Measurements from ENCODE around the gene PURA. TPM values are rescaled to one million over a fixed set of nuclear protein-coding genes. Genes with fewer than 3 reads are reported as not detected.

The PURA gene
- polyA plus RNA-seq, 1 donor from 2014 or later, result 2.3 TPM

DNA sequence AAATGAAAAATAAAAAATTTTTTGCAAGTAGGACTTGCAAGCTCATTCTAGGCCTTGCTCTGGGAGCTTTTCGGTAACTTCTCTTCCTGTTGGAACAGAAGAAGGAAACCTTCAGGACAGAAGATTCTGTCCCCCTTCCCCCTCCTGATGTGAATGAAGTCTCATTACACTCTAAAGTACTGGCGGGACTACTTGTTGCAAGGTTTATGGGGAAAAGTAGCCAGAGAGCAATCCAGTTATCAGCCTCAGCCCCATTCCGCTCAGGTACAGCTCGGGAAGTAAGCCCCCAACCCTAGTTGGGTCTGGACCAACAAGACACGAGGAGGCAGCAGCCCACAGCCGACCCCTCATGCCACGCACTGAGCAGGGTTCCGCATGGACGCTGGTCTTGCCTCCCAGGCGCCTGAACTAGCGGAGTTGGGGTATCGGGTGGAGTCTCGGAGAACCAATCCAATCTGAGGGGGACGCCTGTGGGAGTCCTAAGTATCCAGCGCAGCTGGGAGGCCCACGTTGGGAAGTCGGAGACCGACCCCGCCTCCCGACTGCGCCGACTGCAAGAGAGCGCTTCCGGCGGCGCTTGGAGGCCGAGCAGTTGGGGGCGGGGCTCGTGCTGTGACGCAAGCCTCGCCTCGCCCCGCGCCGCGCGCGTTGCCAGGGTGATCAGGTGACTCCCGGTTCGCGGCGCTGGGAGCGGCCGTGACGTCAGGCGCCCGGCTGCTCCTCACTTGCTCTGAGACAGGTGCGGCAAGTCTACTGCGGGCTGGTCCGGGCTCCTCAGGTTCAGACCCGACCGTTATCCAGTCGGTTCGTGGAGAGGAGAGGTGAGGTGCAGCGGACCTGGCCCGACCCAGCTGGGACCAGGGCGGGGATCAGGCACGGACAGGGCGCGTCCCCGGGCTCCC lies 60.8 kb downstream of the PURA start, which contains the start of gene CYSTM1:
CYSTM1 (plus strand) TSS at position 724 of the 902 bp plus-strand sequence. CDS start 19,278 bp downstream, outside the sequence.
- H3K79me2 ChIP-seq (replicated peaks; ENCODE audit: insufficient read depth, low read length), result no peaks in the 10 kb centered on the region
- H3K4me3 ChIP-seq (ENCODE audit: low read length), result peak within 1 kb of the TSS; percentile 100
- no peaks in the 10 kb centered on the region for H3K27me3 ChIP-seq (ENCODE audit: insufficient read depth, low read depth, low read length)
- H3F3A ChIP-seq (ENCODE audit: insufficient read depth, low read length, poor library complexity, severe bottlenecking), result no peaks in the 10 kb centered on the region
- no peaks in the 10 kb centered on the region for H3K36me3 ChIP-seq (ENCODE audit: insufficient read depth, low read length)
- peak within 1 kb of the TSS; percentile 81 for H3K27ac ChIP-seq (ENCODE audit: low read length)
- H3K4me2 ChIP-seq (ENCODE audit: low read length), result peak within 1 kb of the TSS; percentile 85
- peak within 1 kb of the TSS; percentile 89 for H3K9ac ChIP-seq (ENCODE audit: low read length)
- no peaks in the 10 kb centered on the region for H3K9me2 ChIP-seq (ENCODE audit: insufficient read depth, low read length)
- H3K9me3 ChIP-seq (ENCODE audit: low read length), result no peaks in the 10 kb centered on the region
- TF ChIP-seq, protein P1, sequence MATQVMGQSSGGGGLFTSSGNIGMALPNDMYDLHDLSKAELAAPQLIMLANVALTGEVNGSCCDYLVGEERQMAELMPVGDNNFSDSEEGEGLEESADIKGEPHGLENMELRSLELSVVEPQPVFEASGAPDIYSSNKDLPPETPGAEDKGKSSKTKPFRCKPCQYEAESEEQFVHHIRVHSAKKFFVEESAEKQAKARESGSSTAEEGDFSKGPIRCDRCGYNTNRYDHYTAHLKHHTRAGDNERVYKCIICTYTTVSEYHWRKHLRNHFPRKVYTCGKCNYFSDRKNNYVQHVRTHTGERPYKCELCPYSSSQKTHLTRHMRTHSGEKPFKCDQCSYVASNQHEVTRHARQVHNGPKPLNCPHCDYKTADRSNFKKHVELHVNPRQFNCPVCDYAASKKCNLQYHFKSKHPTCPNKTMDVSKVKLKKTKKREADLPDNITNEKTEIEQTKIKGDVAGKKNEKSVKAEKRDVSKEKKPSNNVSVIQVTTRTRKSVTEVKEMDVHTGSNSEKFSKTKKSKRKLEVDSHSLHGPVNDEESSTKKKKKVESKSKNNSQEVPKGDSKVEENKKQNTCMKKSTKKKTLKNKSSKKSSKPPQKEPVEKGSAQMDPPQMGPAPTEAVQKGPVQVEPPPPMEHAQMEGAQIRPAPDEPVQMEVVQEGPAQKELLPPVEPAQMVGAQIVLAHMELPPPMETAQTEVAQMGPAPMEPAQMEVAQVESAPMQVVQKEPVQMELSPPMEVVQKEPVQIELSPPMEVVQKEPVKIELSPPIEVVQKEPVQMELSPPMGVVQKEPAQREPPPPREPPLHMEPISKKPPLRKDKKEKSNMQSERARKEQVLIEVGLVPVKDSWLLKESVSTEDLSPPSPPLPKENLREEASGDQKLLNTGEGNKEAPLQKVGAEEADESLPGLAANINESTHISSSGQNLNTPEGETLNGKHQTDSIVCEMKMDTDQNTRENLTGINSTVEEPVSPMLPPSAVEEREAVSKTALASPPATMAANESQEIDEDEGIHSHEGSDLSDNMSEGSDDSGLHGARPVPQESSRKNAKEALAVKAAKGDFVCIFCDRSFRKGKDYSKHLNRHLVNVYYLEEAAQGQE (IDR thresholded peaks at IDR 0.05; ENCODE audit: borderline replicate concordance), result peak; percentile 37
- peak; percentile 84 for TF ChIP-seq POLR2AphosphoS5 (IDR thresholded peaks at IDR 0.05)
- TF ChIP-seq EP300 (conservative IDR thresholded peaks at IDR 0.05; ENCODE audit: poor library complexity, severe bottlenecking), result peak; percentile 56
- no peak for TF ChIP-seq RAD21 (conservative IDR thresholded peaks at IDR 0.05)
- TF ChIP-seq MXI1 (conservative IDR thresholded peaks at IDR 0.05; ENCODE audit: poor library complexity, severe bottlenecking), result peak; percentile 74
- TF ChIP-seq, protein P2, sequence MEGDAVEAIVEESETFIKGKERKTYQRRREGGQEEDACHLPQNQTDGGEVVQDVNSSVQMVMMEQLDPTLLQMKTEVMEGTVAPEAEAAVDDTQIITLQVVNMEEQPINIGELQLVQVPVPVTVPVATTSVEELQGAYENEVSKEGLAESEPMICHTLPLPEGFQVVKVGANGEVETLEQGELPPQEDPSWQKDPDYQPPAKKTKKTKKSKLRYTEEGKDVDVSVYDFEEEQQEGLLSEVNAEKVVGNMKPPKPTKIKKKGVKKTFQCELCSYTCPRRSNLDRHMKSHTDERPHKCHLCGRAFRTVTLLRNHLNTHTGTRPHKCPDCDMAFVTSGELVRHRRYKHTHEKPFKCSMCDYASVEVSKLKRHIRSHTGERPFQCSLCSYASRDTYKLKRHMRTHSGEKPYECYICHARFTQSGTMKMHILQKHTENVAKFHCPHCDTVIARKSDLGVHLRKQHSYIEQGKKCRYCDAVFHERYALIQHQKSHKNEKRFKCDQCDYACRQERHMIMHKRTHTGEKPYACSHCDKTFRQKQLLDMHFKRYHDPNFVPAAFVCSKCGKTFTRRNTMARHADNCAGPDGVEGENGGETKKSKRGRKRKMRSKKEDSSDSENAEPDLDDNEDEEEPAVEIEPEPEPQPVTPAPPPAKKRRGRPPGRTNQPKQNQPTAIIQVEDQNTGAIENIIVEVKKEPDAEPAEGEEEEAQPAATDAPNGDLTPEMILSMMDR (IDR thresholded peaks at IDR 0.05; ENCODE audit: poor library complexity, severe bottlenecking), result peak; percentile 46
- TF ChIP-seq SMC3 (conservative IDR thresholded peaks at IDR 0.05; ENCODE audit: poor library complexity), result no peak
- TF ChIP-seq EZH2 (IDR thresholded peaks at IDR 0.05; ENCODE audit: borderline replicate concordance, insufficient read depth, low read length, poor library complexity, severe bottlenecking), result no peak
- TF ChIP-seq TAF1 (IDR thresholded peaks at IDR 0.05; ENCODE audit: low read depth), result peak; percentile 67
- H4K20me1 ChIP-seq (ENCODE audit: insufficient read depth), result no peaks in the 10 kb centered on the region
- peak within 1 kb of the TSS; percentile 85 for H2AFZ ChIP-seq (ENCODE audit: low read depth, low read length)

Other genes with a start within 250 kb of the PURA start
- 5.4 and 5.6 TPM in 2 replicates for gene NRG2, start 70.8 kb upstream of the PURA start, polyA plus RNA-seq
- 2.9 and 4.4 TPM in 2 replicates for gene IGIP, start 11.8 kb downstream of the PURA start, polyA plus RNA-seq
- 6.6 and 12.8 TPM in 2 replicates for gene CYSTM1, start 61.1 kb downstream of the PURA start, polyA plus RNA-seq
- gene PFDN1, start 189.0 kb downstream of the PURA start, polyA plus RNA-seq, result 147 and 159 TPM in 2 replicates
- 6.7 and 9.8 TPM in 2 replicates for gene HBEGF, start 232.5 kb downstream of the PURA start, polyA plus RNA-seq
- not detected in 2 replicates for gene SLC4A9, start 246.1 kb downstream of the PURA start, polyA plus RNA-seq